ENCODE data around the gene FCHO2. TPM values are rescaled to one million over a fixed set of nuclear protein-coding genes. Genes with fewer than 3 reads are reported as not detected.

Gene FCHO2
- total RNA-seq, 1 experiment from 2014 or later, result 16.9 TPM

- CTCF ChIA-PET, result interaction anchor here (0.6 kb wide), 1 partner anchor 73 kb away, joined by 3 read pairs; no protein-coding TSS in a partner anchor
These were observed 72.0 kb downstream of the FCHO2 start for GRCh38 chr5:73027816-73028215.

DNA sequence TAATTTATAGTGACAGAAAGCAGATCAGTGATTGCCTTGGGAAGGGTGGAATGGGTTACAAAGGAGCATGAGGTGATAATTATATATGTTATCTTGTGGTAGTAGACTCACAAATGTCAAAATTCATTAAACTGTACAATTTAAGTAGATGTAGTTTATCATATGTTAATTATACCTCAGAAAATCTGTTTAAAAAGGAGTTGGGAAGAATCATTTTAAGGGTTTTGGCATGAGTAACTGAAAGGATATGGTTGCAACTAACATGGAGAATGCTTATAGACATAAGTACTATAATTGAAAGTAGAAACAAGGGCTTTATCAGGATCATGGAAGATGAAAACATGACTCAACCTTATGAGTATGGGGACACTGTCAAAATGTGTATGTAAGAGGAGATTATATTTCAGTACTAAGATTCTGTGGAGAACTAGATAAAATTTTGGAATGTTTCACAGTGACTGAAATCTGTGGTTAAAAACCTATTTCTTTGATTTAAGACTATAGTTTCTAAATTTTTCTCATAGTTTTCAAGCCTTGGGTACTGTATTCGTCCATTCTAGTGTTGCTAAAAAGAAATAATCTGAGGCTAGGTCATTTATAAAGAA, 73.3 kb downstream of the FCHO2 start:
- intact Hi-C loops (cut with micrococcal nuclease), result no loop called here
- no TSS peak for BruUV-seq (replicated peaks)
- Mint-ChIP-seq H3K27me3 (ENCODE audit: insufficient read depth, unreplicated experiment) (no peaks in the 10 kb centered on the region), H3K36me3 (ENCODE audit: insufficient read depth, unreplicated experiment) (peaks cover 36% of the 10 kb centered on the region), H3K4me3 (ENCODE audit: unreplicated experiment) (no peak overlapping the region), H3K9me3 (ENCODE audit: unreplicated experiment) (no peaks in the 10 kb centered on the region), H3K27ac (ENCODE audit: low read depth, unreplicated experiment) (no peak overlapping the region), H3K4me1 (ENCODE audit: insufficient read depth, unreplicated experiment) (peaks cover 16% of the 10 kb centered on the region)
- CTCF ChIA-PET, result no interaction called here
- POLR2A ChIA-PET, result no interaction called here
- no peak for DNase-seq (ENCODE audit: unreplicated experiment)
- TF ChIP-seq CTCF (IDR thresholded peaks at IDR 0.05; ENCODE audit: unreplicated experiment), result no peak

More at GRCh38 chr5:73027816-73028215, 72.0 kb downstream of the FCHO2 start:
- intact Hi-C loops (cut with micrococcal nuclease), result no loop called here
- BruUV-seq (replicated peaks), result no TSS peak
- Mint-ChIP-seq H3K27ac (ENCODE audit: low read depth, unreplicated experiment) (no peak overlapping the region), H3K4me1 (ENCODE audit: insufficient read depth, unreplicated experiment) (peaks cover 16% of the 10 kb centered on the region), H3K4me3 (ENCODE audit: unreplicated experiment) (no peak overlapping the region), H3K36me3 (ENCODE audit: insufficient read depth, unreplicated experiment) (peaks cover 42% of the 10 kb centered on the region), H3K27me3 (ENCODE audit: insufficient read depth, unreplicated experiment) (no peaks in the 10 kb centered on the region), H3K9me3 (ENCODE audit: unreplicated experiment) (no peaks in the 10 kb centered on the region)
- POLR2A ChIA-PET, result no interaction called here
- DNase-seq (ENCODE audit: unreplicated experiment), result no peak
- TF ChIP-seq CTCF (IDR thresholded peaks at IDR 0.05; ENCODE audit: unreplicated experiment), result no peak

DNA sequence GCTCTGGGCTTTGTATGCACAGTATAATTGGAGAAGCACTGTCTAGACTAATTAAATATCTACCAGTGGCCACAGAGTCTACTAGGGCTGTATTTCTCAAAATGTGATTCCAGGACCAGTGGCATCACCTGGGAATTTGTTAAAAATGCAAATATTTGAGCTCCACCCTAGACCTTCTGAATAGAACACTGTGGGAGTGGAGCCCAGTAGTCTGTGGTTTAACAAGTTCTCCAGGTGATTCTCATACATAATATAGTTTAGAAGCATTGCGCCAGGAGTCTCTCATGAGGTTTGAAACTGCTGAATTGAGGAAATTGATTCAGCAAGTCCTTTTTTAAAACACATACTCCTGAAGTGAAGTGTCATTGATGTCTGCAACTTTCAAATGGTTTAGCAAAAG, 74.7 kb downstream of the FCHO2 start:
- H3K4me1 Mint-ChIP-seq (ENCODE audit: insufficient read depth, unreplicated experiment), result peaks cover 16% of the 10 kb centered on the region
- TF ChIP-seq CTCF (IDR thresholded peaks at IDR 0.05; ENCODE audit: unreplicated experiment), result no peak
- no TSS peak for BruUV-seq (replicated peaks)
- CTCF ChIA-PET, result interaction anchor here (1.0 kb wide), 1 partner anchor 10 kb away, joined by 3 read pairs; no protein-coding TSS in a partner anchor
- intact Hi-C loops (cut with micrococcal nuclease), result loop anchor here (2.0 kb wide), 1 partner anchor 74 kb away; the partner anchor contains the start of gene FCHO2
- peak; percentile 5 for DNase-seq (ENCODE audit: unreplicated experiment)
- peaks cover 34% of the 10 kb centered on the region for H3K36me3 Mint-ChIP-seq (ENCODE audit: insufficient read depth, unreplicated experiment)
- H3K27me3 Mint-ChIP-seq (ENCODE audit: insufficient read depth, unreplicated experiment), result no peaks in the 10 kb centered on the region
- H3K27ac Mint-ChIP-seq (ENCODE audit: low read depth, unreplicated experiment), result peak overlapping the region; percentile 16
- no peak overlapping the region for H3K4me3 Mint-ChIP-seq (ENCODE audit: unreplicated experiment)
- H3K9me3 Mint-ChIP-seq (ENCODE audit: unreplicated experiment), result no peaks in the 10 kb centered on the region
- POLR2A ChIA-PET, result interaction anchor here (0.8 to 4.4 kb wide), 10 partner anchors 9 to 418 kb away, joined by 3 to 48 read pairs (median 4); partner anchors contain the start of genes FCHO2 and FOXD1

- no peaks in the 10 kb centered on the region for H3K27me3 Mint-ChIP-seq (ENCODE audit: insufficient read depth, unreplicated experiment)
- peaks cover 16% of the 10 kb centered on the region for H3K4me1 Mint-ChIP-seq (ENCODE audit: insufficient read depth, unreplicated experiment)
- H3K9me3 Mint-ChIP-seq (ENCODE audit: unreplicated experiment), result no peaks in the 10 kb centered on the region
- CTCF ChIA-PET, result interaction anchor here (1.0 kb wide), 1 partner anchor 10 kb away, joined by 3 read pairs; no protein-coding TSS in a partner anchor
- DNase-seq (ENCODE audit: unreplicated experiment), result peak; percentile 66
- TF ChIP-seq CTCF (IDR thresholded peaks at IDR 0.05; ENCODE audit: unreplicated experiment), result no peak
- peaks cover 34% of the 10 kb centered on the region for H3K36me3 Mint-ChIP-seq (ENCODE audit: insufficient read depth, unreplicated experiment)
- no TSS peak for BruUV-seq (replicated peaks)
- peak overlapping the region; percentile 16 for H3K27ac Mint-ChIP-seq (ENCODE audit: low read depth, unreplicated experiment)
- no peak overlapping the region for H3K4me3 Mint-ChIP-seq (ENCODE audit: unreplicated experiment)
- POLR2A ChIA-PET, result interaction anchor here (0.6 to 4.4 kb wide), 13 partner anchors 10 to 417 kb away, joined by 3 to 48 read pairs (median 4); partner anchors contain the start of genes FCHO2 and FOXD1
- intact Hi-C loops (cut with micrococcal nuclease), result loop anchor here (1.0 to 2.0 kb wide), 2 partner anchors 74 to 111 kb away; partner anchors contain the start of gene FCHO2
These were observed 75.2 kb downstream of the FCHO2 start for GRCh38 chr5:73030995-73031394.

All from MCF 10A (cell line).